Activated naive CD8-positive, alpha-beta T cell (primary cell): ENCODE measurements around the gene VSX1.

Experiments used
- H3K27ac Mint-ChIP-seq: one replicate; pipeline ENCODE4 v1.8.0; 2021; ENCODE audit warnings: mixed read lengths
- H3K27me3 Mint-ChIP-seq: one replicate; pipeline ENCODE4 v1.8.0; 2021; ENCODE audit warnings: mixed read lengths
- H3K36me3 Mint-ChIP-seq: one replicate; pipeline ENCODE4 v1.8.0; 2021; ENCODE audit warnings: mixed read lengths
- H3K4me1 Mint-ChIP-seq: one replicate; pipeline ENCODE4 v1.8.0; 2021; ENCODE audit warnings: low read depth, mixed read lengths
- H3K4me3 Mint-ChIP-seq: one replicate; pipeline ENCODE4 v1.8.0; 2021; ENCODE audit warnings: mild to moderate bottlenecking, mixed read lengths
- H3K9me3 Mint-ChIP-seq: one replicate; pipeline ENCODE4 v1.8.0; 2021; ENCODE audit warnings: low read depth, mixed read lengths

Gene VSX1

DNA sequence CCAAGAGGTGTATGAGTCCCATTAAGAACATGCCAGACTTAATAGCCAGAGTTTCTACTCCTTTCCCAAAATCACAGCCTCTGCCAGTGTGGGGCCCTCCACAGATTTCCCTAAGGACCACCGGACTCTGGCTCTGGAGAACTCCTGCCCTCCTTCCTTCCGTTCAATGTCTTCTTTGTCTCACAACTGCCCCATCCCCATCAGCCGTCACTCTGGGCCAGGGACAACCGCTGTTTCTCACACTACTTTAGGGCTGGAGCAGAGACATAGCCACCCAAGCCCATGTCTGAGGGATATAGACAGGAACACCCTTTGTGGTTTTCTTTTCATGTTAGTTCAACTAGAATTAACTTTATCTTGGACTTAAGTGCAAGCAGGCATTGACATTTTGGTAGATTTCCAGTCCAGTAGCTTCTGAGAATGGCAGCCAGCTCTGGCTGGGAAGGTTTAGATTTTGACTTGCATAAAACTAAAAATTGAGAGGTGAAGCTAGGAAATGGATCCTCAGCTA is 17.3 kb downstream of the VSX1 start:
- Mint-ChIP-seq H3K4me1 (peaks cover 6% of the 10 kb centered on the region), H3K27ac (no peak overlapping the region), H3K9me3 (no peaks in the 10 kb centered on the region), H3K27me3 (peaks cover 12% of the 10 kb centered on the region), H3K36me3 (no peaks in the 10 kb centered on the region), H3K4me3 (no peak overlapping the region)

DNA sequence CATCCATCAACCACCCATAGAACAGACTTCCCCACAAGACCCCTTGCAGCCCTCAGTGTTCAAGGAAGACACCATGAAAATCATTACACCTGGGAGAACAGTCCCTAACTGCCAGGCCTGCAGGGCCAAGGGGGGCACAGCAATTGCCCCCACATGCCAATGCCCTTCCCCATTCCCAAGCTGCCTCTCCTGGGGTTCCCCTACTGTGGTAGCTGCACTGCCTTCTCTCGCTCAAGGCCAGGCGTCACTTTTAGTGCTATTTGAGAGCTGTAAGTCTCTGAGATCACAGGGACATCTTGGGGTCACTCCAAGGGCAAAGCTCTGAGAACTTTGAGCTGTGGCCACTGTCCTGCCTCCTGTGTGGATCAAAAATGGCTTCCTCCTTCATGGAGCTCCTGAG is 18.0 kb downstream of the VSX1 start:
- Mint-ChIP-seq H3K27me3 (peaks cover 7% of the 10 kb centered on the region), H3K27ac (no peak overlapping the region), H3K36me3 (no peaks in the 10 kb centered on the region), H3K4me3 (no peak overlapping the region), H3K9me3 (no peaks in the 10 kb centered on the region), H3K4me1 (peaks cover 9% of the 10 kb centered on the region)

DNA sequence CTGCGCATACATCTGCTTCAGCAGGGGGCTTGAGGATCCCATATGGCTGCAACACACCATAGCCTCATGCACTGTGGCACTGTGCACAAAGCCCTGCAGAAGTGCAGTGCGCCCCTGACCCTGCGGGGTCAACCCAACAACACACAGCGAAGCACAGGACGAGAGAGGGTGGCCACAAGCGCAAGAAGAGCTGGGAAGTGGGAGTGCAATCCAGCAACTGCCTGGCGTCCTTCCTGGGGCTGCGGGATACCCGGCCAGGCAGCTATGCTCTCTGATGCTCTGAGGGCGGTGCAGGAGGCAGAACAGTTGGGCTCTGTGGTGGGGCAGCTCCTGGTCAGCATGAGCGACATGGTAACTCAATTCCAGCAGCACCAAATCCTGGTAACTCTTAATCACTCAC is 18.4 kb downstream of the VSX1 start:
- Mint-ChIP-seq H3K9me3 (no peaks in the 10 kb centered on the region), H3K27ac (no peak overlapping the region), H3K4me1 (peaks cover 13% of the 10 kb centered on the region), H3K36me3 (no peaks in the 10 kb centered on the region), H3K27me3 (peaks cover 6% of the 10 kb centered on the region), H3K4me3 (no peak overlapping the region)

DNA sequence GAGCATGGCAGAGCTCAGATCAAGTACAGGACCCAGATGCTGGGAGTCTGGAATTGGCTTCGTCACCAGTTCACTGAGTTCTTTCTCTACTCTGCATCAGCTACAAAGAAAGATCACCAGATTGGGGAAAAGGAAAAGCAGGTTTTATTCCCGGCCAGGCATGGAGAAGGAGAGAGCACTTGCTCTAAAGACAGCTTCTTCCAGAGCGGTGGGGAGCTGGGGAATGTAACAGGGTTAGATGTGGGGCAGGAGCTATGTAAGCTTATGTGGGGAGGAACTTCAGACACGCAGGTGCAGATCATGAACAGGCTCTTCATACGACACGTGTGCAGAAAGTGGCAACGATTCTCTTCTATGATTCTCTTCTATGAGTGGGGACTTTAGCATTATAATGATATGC is 19.1 kb downstream of the VSX1 start:
- Mint-ChIP-seq H3K4me3 (no peak overlapping the region), H3K27ac (no peak overlapping the region)

DNA sequence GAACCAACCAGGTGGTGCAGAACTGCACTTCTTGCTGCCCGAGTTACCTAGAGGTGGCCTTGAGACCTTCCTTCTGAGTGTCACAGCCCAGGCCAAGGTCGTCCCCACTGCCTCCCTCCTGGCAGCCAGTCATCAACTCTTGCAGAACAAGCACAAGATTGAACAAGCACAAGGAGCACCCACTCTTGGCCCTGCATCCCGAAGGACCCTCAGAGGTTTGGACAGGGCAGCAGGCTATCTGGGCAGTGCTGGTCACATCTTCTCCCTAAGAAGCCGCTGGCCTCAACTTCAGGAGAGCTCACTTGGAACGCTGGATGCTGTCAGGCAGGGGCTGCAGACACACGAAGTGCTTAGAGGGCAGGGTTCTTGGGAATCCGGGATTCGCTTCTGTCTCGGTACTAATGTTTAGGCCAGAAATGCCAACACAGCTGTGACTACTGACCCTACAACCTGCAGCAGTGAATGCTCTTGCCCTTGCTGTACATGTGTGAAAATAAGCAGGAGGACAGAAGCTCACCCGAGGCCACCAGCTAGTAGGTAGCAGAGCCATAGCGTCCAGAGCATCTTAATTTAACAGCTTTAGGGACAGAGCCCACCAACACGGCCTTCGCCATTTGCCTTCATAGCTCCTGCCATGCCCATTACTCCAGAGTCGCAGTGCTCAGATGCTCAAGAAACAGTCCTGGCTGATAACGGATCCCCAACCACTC is 20.0 kb downstream of the VSX1 start:
- peaks cover 13% of the 10 kb centered on the region for H3K4me1 Mint-ChIP-seq
- H3K27ac Mint-ChIP-seq, result no peak overlapping the region
- peaks cover 3% of the 10 kb centered on the region for H3K27me3 Mint-ChIP-seq
- H3K36me3 Mint-ChIP-seq, result no peaks in the 10 kb centered on the region
- no peaks in the 10 kb centered on the region for H3K9me3 Mint-ChIP-seq
- no peak overlapping the region for H3K4me3 Mint-ChIP-seq

More for the DNA sequence above, 19.1 kb downstream of the VSX1 start:
- Mint-ChIP-seq H3K36me3 (no peaks in the 10 kb centered on the region), H3K27me3 (peaks cover 3% of the 10 kb centered on the region), H3K4me1 (peaks cover 13% of the 10 kb centered on the region), H3K9me3 (no peaks in the 10 kb centered on the region)

DNA sequence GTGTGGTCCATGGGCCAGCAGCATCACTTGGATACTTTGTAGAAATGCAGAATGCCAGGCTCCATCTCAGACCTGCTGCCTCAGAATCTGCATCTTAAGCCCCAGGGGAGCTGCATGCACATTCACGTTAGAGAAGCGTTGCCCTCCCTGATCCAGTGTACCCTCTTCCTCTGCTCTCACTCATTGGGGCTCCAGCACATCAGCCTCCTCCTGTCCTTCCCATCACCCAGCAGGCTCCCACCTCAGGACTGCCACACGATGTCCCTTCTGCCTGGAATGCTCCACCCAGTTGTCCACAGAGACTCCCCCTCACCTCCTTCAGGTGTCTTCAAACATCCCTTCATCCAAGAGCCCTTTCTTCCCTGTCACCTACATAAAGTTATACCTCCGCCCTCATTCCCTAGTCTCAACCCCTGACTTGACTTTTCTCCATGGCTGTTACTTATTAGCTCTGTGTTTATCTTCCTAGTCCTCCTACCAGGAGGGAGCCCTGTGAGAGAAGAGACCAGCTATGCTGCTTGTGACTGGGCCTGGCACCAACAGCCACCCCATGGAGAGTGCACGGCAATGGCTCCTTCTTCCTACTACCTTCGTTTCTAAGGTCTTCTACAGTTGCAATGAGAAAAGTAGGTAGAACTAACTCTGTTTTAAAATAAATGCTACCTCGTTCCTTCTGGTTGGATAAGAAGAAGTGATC is 20.7 kb downstream of the VSX1 start:
- H3K4me1 Mint-ChIP-seq, result peaks cover 16% of the 10 kb centered on the region
- no peak overlapping the region for H3K4me3 Mint-ChIP-seq
- H3K36me3 Mint-ChIP-seq, result no peaks in the 10 kb centered on the region
- no peaks in the 10 kb centered on the region for H3K9me3 Mint-ChIP-seq
- no peak overlapping the region for H3K27ac Mint-ChIP-seq
- peaks cover 3% of the 10 kb centered on the region for H3K27me3 Mint-ChIP-seq

DNA sequence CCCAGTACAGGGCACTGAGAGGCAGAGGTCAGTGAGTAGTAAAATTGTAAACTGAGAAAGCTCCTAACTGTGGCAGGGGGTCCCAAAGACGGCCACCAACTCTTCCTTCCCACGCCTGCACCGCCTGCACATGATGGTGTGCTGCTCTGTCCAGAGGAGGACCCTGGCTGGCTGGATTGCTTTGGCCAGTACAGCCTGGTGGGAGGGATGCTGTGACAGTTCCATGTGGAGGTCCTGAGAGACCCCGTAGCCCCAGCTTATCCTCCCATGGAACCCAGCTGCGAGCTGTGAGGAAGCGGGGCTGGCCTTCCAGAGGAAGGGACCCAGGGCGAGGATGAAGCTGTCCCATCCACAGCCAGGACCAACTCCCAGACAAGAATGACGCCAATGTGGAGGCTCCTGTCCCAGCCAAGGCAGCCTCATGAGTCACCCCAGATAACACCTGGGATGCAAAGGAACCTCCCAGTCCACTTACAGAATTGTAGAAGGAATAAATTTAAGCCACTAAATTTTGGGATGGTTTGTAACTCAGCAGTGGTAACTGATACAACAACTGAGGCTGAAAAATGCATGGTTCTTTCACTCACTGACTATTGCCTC is 22.0 kb downstream of the VSX1 start:
- H3K36me3 Mint-ChIP-seq, result peaks cover 2% of the 10 kb centered on the region
- H3K4me1 Mint-ChIP-seq, result peaks cover 24% of the 10 kb centered on the region
- no peak overlapping the region for H3K4me3 Mint-ChIP-seq
- H3K27ac Mint-ChIP-seq, result no peak overlapping the region
- no peaks in the 10 kb centered on the region for H3K27me3 Mint-ChIP-seq
- no peaks in the 10 kb centered on the region for H3K9me3 Mint-ChIP-seq

DNA sequence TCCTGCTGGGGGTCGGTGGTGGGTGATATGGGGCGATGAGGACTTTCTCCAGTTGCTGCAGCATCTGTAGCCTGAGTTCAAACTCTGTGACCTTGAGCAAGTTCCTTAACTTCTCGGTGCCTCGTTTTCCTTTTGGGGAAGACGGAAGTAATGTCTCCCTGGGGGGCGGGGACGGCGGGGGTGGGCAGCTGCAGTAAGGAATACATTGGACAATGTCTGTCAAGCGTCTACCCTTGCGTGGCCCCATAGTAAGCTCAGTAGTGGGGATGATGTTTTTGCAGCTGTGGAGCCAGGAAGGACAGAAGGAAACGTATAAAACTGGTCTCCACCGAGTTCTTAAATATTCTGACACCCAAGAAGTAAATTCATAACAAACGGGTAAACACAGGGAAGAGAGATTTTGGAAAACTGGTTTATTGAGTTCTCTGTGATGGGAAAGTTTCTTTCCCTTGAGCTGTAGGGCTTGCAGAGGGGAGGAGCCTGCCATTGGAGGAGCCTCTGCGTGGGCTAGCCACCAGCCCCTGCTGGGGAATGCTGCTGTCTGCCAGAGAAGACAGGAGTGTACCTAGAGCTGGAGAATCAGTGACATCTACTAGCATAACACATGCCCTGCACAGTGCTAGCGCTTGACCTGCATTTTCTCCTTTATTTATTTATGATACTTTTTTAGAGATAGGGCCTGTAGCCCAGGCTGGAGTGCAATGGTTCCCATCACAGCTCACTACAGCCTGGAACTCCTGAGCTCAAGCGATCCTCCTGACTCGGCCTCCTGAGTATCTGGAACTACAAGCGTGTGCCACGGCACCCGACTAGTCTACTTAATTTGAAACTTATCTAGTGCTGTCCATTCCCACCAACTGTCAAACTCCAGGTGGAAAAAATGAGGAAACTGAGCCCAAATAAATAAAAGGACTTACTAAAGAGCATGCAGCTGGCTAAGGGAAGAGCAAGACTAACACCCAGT is 22.8 kb downstream of the VSX1 start:
- peak overlapping the region; percentile 50 for H3K27ac Mint-ChIP-seq
- no peaks in the 10 kb centered on the region for H3K27me3 Mint-ChIP-seq
- peak overlapping the region; percentile 80 for H3K4me3 Mint-ChIP-seq
- H3K36me3 Mint-ChIP-seq, result peaks cover 6% of the 10 kb centered on the region
- H3K9me3 Mint-ChIP-seq, result no peaks in the 10 kb centered on the region
- H3K4me1 Mint-ChIP-seq, result peaks cover 33% of the 10 kb centered on the region

DNA sequence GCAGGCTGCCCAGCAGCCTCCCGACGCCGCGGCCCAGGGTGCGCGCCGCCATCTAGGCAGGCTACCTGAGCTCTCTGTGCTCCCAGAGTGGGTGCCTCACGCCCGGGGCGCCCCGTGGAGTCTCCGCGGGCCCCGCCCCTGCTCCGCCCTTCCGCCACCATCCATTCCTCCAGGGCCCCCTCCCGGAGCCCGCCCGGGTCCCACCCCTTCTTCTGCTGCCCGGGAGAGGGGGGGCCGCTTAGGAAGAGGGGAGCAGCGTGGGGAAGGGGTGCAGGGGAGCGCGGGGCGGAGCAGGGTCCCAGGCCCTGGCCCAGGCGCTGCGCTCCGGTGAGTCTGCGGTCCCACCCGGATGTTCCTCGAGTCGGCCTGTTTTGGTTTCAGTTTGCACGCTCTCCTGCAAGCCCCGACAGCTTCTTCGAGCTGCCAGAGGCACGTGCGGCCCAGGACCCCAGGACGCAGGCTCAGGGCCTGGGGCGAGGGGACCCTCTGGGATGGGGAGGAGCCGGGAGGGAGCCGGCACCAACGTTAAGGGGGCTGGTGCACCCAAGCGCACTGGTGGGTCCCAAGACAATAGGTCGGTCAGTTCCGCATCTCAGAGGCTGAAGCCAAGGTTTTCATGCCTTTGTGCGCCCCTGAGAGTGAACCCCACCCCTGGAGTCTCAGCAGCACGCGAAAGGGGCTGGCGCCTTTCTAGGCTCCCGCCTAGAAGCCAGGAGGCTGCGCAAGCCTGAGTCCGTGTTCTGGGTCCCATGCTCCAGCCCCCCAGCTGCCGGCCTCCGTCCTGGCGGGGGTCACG is 23.7 kb downstream of the VSX1 start, which contains the start of gene ACSS1:
ACSS1 (minus strand) TSS at position 89 of the 796 bp plus-strand sequence; CDS start at position 52, 37 bp downstream.
- H3K27ac Mint-ChIP-seq, result peak within 1 kb of the TSS; percentile 80
- peak within 1 kb of the TSS; percentile 85 for H3K4me3 Mint-ChIP-seq
- peaks cover 6% of the 10 kb centered on the region for H3K36me3 Mint-ChIP-seq
- H3K4me1 Mint-ChIP-seq, result peaks cover 41% of the 10 kb centered on the region
- no peaks in the 10 kb centered on the region for H3K27me3 Mint-ChIP-seq
- no peaks in the 10 kb centered on the region for H3K9me3 Mint-ChIP-seq

DNA sequence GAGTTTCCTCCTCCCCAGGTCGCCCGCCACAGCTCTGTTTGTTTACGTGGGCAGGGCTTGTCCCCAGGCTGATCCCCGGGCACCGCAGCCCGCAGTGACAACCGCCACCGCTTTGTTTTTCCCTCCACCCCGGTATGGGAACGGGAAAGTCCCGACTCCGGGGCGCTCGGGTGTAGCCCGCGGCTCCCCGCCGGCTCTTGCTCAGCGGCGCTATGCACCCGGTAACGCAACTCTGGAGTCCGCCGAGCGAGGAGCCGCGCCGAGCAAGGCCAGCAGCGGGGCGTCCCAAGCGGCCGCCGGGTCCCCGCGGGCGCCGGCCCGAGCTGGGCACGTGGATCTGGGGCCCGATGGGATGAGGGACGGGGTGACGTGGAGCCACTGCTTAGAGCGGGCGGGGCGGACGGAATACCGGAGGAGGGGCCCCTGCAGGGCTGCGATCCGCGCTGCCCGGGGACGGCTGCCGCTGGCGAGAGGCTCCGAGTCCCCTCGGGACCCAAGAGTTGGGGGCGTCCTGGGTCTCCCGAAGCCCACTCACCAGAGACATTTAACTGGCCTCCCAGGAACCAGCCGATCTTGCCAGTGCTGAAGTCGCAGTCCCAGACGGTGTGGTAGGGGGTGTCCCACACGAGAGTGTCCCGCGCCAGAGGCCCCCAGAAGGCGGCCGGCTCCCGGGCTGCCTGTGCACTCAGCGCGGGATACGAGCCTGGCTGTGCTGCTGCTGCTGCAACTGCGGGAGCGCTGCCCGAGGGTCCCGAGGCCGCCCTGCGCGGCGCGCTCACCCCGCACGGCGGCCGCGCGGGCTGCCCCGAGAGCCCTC is 24.5 kb downstream of the VSX1 start:
- Mint-ChIP-seq H3K4me1 (peaks cover 49% of the 10 kb centered on the region), H3K27ac (peak overlapping the region; percentile 80), H3K27me3 (no peaks in the 10 kb centered on the region), H3K9me3 (no peaks in the 10 kb centered on the region), H3K36me3 (peaks cover 6% of the 10 kb centered on the region), H3K4me3 (peak overlapping the region; percentile 85)

DNA sequence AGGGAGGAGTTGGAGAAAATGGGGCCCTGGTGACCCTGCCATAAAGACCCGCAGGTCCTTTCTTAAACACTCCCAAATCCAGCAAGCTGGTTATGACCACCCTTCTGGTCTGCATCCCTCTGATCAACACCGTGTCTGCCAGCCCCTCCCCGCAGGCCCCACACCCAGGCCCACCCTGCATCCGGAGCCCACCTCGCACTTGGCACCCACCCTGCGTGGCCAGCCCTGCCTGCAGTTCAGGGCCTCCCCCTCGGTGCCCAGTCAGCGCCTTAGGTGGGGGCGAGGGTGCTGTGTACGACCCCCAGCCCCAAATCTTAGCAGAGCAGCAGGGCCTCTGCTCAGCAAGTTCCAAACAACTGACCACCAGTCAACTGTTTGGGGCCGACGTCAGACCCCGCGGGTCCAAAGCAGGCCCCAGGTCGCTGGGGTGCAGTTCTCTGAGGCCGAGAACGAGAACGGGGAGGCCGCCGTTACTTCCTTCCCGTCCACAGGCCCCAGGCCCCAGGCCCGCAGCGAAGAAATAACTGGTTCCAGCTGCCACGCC is 25.2 kb downstream of the VSX1 start:
- Mint-ChIP-seq H3K4me1 (peaks cover 55% of the 10 kb centered on the region), H3K36me3 (peaks cover 6% of the 10 kb centered on the region), H3K27me3 (no peaks in the 10 kb centered on the region), H3K4me3 (peak overlapping the region; percentile 85), H3K27ac (peak overlapping the region; percentile 89), H3K9me3 (no peaks in the 10 kb centered on the region)

DNA sequence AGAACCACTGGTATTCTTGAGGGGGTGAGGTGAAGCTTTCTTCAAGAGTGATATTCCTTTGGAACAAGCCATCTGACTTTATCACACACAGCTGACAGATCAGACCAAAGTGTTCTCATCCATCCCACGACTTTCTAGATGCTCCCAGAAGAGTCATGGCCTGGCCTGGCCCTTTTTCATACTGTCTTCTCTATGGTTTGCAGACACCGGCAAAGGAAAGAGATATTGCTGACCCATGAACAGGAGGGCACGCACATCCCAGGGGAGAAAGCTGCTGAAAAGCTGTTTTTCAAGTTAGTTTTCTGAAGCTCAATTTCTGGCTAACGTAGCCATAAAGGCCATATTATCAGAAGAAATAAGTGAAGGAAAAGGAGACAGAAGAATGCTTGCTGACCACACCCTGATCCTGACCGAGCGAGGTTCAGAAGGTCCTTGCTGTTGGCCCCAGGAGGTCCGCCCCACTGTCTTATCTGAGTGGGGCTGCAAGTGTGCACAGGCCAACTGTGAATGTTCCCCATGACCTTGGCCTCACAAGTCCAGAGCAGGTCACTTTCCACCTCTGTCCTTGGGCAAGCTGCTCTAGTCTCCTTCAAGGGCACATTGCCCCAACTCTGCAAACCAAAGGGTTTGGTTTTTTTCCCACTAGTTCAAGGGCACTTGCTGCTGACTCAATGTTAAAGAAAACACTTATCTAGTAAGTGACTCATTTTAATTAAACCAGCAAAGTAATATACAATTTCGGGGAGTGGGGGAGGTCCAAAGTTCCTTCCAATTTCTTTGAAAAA is 26.0 kb downstream of the VSX1 start:
- Mint-ChIP-seq H3K27me3 (no peaks in the 10 kb centered on the region), H3K27ac (peak overlapping the region; percentile 89), H3K4me3 (peak overlapping the region; percentile 85), H3K36me3 (peaks cover 6% of the 10 kb centered on the region), H3K4me1 (peaks cover 60% of the 10 kb centered on the region), H3K9me3 (no peaks in the 10 kb centered on the region)
